ENCODE measurements around the gene CUBN.

The CUBN gene

GRCh38 chr10:17129741-17130140 lies at the start of gene CUBN:
TSS of gene CUBN (minus strand) at chr10:17129811. CDS start at chr10:17129765, 46 bp downstream.
- no peak for DNase-seq (ENCODE audit: low spot score)

GRCh38 chr10:17179002-17179401 lies 49.4 kb upstream of the CUBN start:
- no peak for DNase-seq (ENCODE audit: low spot score)

- DNase-seq (ENCODE audit: low spot score): no peak
These were observed 48.4 kb upstream of the CUBN start for GRCh38 chr10:17178006-17178405.

DNA sequence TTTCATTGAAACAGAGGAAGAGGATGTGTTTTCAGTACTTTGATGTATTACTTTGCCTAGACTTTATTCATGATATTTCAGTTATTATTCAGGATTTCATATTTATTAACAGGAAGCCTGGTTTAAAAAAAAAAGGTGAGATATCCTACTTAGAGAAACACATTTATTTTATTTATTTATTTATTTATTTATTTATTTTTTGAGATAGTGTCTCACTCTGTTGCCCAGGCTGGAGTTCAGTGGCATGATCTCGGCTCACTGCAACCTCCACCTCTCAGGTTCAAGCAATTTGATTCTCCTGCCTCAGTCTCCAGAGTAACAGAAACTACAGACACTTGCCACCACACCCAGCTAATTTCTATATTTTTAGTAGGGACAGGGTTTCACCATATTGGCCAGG lies 47.4 kb upstream of the CUBN start:
- no peak for DNase-seq (ENCODE audit: low spot score)

DNA sequence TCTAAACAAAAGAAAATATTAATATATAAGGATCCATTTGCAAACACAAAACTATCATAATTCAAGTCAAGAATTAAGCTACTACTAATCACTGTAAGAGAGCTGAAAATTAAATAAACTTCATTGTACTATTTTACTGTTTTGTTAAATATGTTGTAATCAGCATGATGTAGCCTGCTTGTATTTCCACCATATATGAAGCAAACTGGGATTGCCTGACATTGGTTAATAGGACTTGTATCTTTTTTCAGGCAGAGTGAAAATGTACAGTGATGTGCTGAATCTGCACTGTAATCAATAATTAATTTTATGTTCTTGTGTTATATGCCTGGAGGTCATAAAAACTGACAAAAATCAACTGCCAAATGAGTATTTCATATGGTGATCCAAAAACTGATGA lies 46.5 kb upstream of the CUBN start:
- DNase-seq (ENCODE audit: low spot score): no peak

DNA sequence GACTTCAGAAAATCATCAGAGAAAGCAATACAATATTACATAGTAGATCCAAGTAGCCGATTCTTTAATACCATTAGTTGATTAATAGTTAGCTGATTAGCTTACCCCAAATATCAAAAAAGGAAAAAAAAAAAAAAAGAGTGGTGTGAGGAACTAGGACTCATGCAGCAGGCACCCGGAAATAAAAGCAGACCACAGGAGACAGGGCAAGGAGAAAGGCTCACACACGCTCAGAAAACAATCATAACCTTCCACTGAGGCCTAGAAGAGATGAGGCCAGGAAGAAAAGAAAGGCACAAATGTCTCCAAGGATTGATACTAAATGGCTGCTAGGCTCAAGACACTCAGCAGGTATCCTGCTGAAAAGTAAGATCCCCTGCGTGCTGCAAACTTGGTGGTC lies 45.9 kb upstream of the CUBN start:
- DNase-seq (ENCODE audit: low spot score): no peak

DNA sequence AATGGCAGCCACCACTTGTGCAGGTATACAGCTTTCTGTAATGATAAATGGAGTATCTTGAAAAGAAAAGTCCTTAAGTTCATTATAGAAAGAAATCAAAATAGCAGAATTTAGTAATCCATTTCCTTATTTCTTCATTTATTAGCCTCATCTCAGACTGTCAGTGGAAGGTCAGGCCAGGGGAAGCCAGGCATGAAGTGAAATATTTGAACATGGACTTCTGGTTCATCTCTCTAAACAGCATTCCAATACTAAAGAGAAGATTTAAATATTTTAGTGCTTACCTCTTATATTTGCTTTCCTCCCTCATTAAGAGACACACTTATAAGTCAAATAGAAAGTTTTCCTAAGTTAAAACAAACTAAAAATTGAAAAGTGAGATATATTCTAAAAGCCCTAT lies 45.0 kb upstream of the CUBN start:
- DNase-seq (ENCODE audit: low spot score): no peak

- no peak for DNase-seq (ENCODE audit: low spot score)
These were observed 41.6 kb upstream of the CUBN start for GRCh38 chr10:17171141-17171641.

DNA sequence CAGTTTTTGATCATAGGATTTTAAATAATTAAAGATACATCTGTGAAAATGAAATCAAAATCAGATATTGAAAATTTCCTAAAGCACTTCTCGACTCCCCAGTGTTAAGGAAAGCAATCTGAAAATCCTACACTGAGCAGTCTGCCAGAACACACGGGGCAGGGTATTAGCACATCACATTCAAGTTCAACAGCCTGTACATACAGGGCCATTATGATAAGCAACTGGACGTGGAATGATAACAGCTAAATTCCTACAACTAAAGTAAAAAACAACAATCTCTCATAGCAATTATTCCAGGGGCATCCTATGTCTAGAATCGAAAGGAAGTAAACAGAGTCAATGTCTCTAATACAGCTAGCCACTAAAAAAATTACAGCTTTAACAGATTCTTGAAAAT lies 40.2 kb upstream of the CUBN start:
- no peak for DNase-seq (ENCODE audit: low spot score)

DNA sequence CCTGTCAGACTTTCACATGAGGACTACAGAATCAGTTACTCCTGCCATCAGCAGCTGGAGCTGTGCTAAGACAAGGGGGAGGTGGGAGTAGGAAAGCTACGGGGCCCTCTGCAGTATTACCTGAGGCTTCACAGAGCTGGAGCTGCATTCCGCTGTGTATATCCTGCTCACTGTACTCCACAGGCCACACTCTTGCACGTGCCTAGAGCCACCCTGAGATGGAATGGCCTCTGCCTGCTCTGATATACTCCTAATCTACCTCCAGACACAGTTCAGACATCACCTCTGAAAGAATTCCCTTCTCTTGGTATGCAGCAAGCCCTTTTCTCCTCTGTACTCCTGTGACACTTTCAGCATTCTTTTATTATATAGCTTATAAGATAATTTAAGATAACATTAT lies 37.1 kb upstream of the CUBN start:
- no peak for DNase-seq (ENCODE audit: low spot score)

DNA sequence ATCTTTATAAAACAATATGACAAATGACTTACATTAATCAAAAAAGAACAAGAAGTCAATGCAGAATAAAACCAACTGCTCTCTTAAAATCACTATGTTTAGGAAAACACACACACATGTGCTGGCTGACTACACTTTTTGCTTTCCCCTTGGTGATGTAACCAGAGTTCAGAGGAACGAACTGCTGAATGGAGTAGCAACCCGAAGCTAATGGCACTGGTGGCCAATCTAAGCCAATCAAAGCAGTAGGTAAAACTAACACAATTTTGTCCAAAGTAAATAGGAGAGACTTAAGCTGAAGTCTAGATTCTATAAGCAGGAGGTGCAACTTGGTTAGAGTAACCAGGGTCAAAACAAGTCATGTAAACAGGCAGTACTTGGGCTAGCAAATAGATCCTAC lies 33.2 kb upstream of the CUBN start:
- DNase-seq (ENCODE audit: low spot score): no peak

DNA sequence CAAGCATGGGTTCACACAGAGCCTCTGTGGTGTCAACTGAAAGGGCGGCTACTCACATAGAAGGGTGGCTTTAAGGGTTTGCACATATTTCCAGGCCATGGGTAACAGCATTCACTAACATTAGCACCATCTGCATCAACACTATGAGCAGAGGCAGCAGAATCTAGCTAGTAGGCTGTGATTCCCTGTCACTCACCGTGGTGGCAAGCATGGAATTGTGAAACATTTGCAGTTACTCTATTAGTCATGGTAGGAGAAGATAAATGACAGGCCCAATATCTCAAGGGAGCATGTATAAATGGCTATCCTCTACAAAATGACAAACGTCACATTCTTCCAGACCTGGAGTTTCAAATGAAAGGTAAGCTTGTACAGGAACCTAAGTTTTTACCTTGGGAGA lies 32.2 kb upstream of the CUBN start:
- DNase-seq (ENCODE audit: low spot score): no peak

DNA sequence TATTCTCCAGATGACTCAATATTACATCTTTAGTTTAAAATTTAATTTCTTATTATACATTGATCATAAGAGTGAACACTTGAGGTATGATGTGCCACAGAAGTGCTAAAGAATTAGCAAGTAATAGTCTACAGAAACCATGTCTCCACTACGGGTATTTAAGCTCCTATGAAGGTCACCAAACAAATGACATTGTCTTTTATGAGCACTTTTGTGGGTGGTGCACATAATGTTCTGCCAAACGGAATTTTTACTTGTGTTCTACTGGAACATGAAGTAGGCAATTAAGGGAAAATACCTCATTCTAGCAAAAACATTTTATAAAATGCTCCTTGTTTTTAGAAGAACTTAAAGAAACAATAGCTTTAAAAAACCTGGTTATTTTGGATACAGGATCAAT lies 27.4 kb upstream of the CUBN start:
- no peak for DNase-seq (ENCODE audit: low spot score)

DNA sequence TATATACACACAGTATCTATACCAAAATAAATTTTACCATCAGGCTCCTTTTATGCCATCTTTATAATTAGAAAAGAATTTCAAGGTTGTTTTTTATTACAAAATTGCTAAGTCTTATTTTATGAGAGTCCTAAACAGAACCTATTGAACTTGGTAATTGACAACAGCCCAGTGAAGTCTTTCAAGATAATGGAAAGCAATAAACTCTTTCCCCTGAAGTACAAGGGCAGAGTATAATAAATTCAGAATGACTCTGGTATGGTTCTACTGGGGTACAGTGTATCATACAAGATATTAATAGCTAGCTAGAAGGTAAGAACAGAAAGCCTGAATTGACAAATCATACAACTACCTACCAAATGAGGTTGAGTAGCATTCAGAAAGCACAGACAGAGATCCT lies 26.2 kb upstream of the CUBN start:
- no peak for DNase-seq (ENCODE audit: low spot score)

- DNase-seq (ENCODE audit: low spot score): no peak
These were observed 24.5 kb upstream of the CUBN start for GRCh38 chr10:17154116-17154515.

GRCh38 chr10:17153321-17153720 lies 23.7 kb upstream of the CUBN start:
- DNase-seq (ENCODE audit: low spot score): no peak

DNA sequence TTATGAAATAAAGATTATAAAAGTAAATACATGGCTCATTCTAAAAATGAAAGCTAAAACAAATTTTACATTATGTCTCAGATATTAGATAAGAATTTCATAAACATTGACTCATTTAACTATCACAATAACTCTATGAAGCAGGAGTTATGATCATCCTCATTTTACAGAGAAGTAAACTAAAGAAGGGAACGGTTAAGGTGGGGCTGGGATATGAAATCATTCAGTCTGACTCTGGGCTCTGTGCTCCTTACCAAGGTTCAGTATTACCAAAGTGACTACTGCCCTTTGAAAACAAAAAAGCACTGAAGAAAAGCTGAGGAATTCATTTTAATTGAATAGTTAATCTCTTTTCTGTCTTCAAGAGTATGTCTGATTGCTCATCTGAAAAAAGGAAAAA lies 22.1 kb upstream of the CUBN start:
- no peak for DNase-seq (ENCODE audit: low spot score)

DNA sequence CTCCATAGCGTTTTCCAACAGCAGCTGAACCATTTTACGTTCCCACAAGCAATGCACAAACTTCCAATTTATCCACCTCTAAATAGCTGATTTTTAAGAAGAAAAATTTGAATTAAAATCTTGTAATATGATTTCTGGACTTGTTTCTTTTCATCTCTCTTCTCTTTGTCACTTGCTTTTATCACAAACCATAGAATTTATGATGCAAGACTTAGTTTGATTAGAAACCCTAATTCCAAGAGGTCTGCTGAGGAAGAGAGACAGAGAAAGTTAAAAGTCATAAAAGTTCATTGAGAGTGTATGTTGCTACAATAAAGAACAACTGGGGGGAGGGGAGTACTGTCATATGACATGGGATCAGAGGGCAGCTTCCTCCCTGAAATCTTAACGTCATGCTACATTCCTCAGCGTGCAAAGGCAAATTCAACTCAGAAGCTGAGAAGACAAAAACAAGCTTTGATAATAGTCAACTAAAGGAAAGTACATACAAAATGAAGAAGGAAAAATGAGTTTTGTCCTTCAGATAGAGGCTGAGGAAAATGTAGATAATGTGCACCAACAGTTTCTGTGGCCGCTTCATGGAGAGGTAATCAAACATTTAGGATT lies 18.4 kb upstream of the CUBN start:
- DNase-seq (ENCODE audit: low spot score): no peak

GRCh38 chr10:17146892-17147291 lies 17.3 kb upstream of the CUBN start:
- DNase-seq (ENCODE audit: low spot score): no peak

- DNase-seq (ENCODE audit: low spot score): no peak
These were observed 15.6 kb upstream of the CUBN start for GRCh38 chr10:17145239-17145638.

DNA sequence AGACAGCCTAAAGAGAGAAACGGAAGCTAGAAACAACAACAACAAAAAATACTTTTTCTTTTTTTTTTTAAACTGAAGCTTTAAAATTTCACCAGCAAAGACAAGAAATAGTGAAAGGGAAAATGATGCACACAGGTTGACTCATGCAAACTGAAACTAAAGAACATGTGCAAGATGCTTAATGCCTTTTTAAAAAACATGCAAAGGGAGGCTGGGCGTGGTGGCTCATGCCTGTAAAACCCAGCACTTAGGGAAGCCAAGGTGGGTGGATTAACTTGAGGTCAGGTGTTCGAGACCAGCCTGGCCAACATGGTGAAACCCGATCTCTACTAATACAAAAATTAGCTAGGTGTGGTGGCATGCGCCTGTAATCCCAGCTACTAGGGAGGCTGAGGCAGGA lies 15.1 kb upstream of the CUBN start:
- no peak for DNase-seq (ENCODE audit: low spot score)

DNA sequence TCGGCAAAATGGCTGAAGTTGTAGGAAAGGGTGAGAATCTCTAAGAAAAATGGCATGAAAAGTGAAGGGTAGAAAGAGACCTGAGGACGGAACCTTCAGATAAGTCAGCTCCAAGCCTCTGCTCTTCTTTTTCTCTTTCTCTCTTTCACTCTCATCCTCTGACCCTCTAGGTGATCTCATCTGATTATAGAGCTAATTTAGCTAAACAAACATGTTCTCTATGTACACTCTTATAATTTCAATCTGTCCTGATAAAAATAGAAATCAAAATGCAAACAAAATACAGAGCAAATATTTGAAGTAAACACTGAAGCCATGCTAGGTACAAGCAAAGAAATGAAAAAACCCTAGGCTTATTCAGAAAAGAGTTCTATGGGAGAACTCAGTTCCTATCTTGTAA lies 14.4 kb upstream of the CUBN start:
- DNase-seq (ENCODE audit: low spot score): no peak

DNA sequence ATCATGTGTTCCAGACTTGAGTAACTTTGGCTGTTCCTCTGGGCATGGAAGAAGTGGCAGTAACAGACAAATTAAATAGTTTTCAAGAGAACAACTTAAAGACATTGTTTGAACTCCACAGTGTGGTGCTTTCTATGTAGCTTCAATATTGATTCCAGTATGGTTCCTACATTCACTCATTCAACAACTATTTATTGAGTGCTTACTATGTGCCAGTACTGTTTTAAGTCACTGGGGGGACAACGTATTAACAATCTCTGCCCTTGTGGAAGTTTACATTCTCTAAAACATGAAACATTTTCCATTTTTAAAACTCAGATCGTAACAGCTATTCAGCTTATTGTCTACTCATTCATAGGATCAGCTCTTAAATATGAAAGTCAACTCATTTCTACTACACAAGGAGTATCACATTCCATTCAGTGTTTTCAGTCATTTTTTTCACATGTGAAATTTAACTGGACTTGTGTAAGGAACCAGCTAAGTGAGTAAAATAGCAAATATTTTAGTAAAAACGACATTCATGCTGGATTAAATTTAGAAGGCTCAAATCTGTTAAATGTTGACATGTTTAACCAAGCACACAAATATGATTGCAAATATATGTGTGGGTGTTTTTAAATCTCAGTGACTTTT lies 13.6 kb upstream of the CUBN start:
- no peak for DNase-seq (ENCODE audit: low spot score)

Data from hematopoietic multipotent progenitor cell treated with erythropoietin and hydrocortisone succinate and interleukin-3 and kit ligand, for 17 days (in vitro differentiated cells).